ENCODE measurements around the gene PDE11A.

- TF ChIP-seq CTCF (IDR thresholded peaks at IDR 0.05 in 4 of 5, conservative IDR thresholded peaks at IDR 0.05 in 1 of 5) (no peak), POLR2A (IDR thresholded peaks at IDR 0.05) (no peak)
Observed at GRCh38 chr2:177753682-177754491, 318.7 kb downstream of the PDE11A start.
